Neural progenitor cell (in vitro differentiated cells): ENCODE results near the gene SEMA4A. TPM values are rescaled to one million over a fixed set of nuclear protein-coding genes. Genes with fewer than 3 reads are reported as not detected.
"Not testable (repeated sequence)": the region's sequence is repeated elsewhere in the genome, so short reads cannot be mapped to it uniquely, and the experiment has no call there.

ENCODE experiments used
- DNase-seq: peaks from one replicate; pipeline ENCODE4 v3.0.0-alpha.2; 2016; ENCODE audit warnings: low spot score
- H2AFZ ChIP-seq: fragments of 200-600 bp; sonication (generic); replicated peaks from 2 replicates; pipeline ENCODE4 v1.6.1; 2016; ENCODE audit warnings: antibody characterized with exemption
- H3F3A ChIP-seq: fragments of 200-600 bp; sonication (generic); 2 replicates; pipeline ENCODE4 v1.6.1; 2016; ENCODE audit warnings: antibody characterized with exemption, low read depth
- H3K27ac ChIP-seq: fragments of 200-600 bp; sonication (generic); 2 replicates; pipeline ENCODE4 v1.5.1; 2016; ENCODE audit warnings: mild to moderate bottlenecking
- H3K27me3 ChIP-seq: fragments of 200-600 bp; sonication (generic); 2 replicates; pipeline ENCODE4 v1.6.1; 2016; ENCODE audit warnings: mild to moderate bottlenecking, moderate library complexity
- H3K36me3 ChIP-seq: fragments of 200-600 bp; sonication (generic); 2 replicates; pipeline ENCODE4 v1.5.1; 2016
- H3K4me1 ChIP-seq: fragments of 200-600 bp; sonication (generic); 2 replicates; pipeline ENCODE4 v1.6.1; 2016; ENCODE audit warnings: mixed run types
- H3K4me2 ChIP-seq: fragments of 200-600 bp; sonication (generic); 2 replicates; pipeline ENCODE4 v1.6.1; 2016
- H3K4me3 ChIP-seq: fragments of 200-600 bp; sonication (generic); 2 replicates; pipeline ENCODE4 v1.5.1; 2016
- H3K79me2 ChIP-seq: fragments of 200-600 bp; sonication (generic); 2 replicates; pipeline ENCODE4 v1.6.1; 2016; ENCODE audit warnings: low read depth
- H3K9ac ChIP-seq: fragments of 200-600 bp; sonication (generic); 2 replicates; pipeline ENCODE4 v1.6.1; 2016
- H3K9me3 ChIP-seq: fragments of 200-600 bp; sonication (generic); 2 replicates; pipeline ENCODE4 v1.5.1; 2016; ENCODE audit warnings: low read depth
- H4K20me1 ChIP-seq: fragments of 200-600 bp; sonication (generic); 2 replicates; pipeline ENCODE4 v1.6.1; 2016; ENCODE audit warnings: low read depth
- H3K27ac Mint-ChIP-seq: 3 replicates; pipeline ENCODE4 v1.8.0; 2021; ENCODE audit warnings: mixed read lengths
- H3K27me3 Mint-ChIP-seq: 2 replicates; pipeline ENCODE4 v1.8.0; 2022; ENCODE audit warnings: low read depth, mild to moderate bottlenecking, inconsistent platforms, moderate library complexity, mixed read lengths; ENCODE audit not compliant: insufficient read depth
- H3K36me3 Mint-ChIP-seq: 3 replicates; pipeline ENCODE4 v1.8.0; 2021; ENCODE audit warnings: mixed read lengths
- H3K4me1 Mint-ChIP-seq: 3 replicates; pipeline ENCODE4 v1.8.0; 2021; ENCODE audit warnings: mixed read lengths
- H3K4me3 Mint-ChIP-seq: 3 replicates; pipeline ENCODE4 v1.8.0; 2021; ENCODE audit warnings: mild to moderate bottlenecking, moderate library complexity, mixed read lengths
- H3K9me3 Mint-ChIP-seq: 3 replicates; pipeline ENCODE4 v1.8.0; 2020; ENCODE audit warnings: mixed read lengths
- EZH2 ChIP-seq: fragments of 200-600 bp; sonication (generic); IDR thresholded peaks from 2 replicates; pipeline ENCODE4 v1.6.1; 2017; ENCODE audit warnings: antibody characterized with exemption, mild to moderate bottlenecking, moderate library complexity
- EZH2phosphoT487 ChIP-seq: fragments of 200-600 bp; sonication (generic); IDR thresholded peaks from 2 replicates; pipeline ENCODE4 v1.6.1; 2017; ENCODE audit warnings: antibody characterized with exemption
- total RNA-seq: library from RNA; depleted of rRNA; stranded (reverse); fragments of >200 nt; gene quantifications from 2 replicates; pipeline ENCODE4 v1.2.3, GENCODE V29; 2015; ENCODE audit warnings: low replicate concordance
- TF ChIP-seq, protein P1 (sequence below): fragments of 200-600 bp; sonication (generic); IDR thresholded peaks from 2 replicates; pipeline ENCODE4 v1.5.1; 2017; ENCODE audit warnings: antibody characterized with exemption, mild to moderate bottlenecking

The SEMA4A gene
- total RNA-seq, 1 donor from 2014 or later: 0.69 TPM

DNA sequence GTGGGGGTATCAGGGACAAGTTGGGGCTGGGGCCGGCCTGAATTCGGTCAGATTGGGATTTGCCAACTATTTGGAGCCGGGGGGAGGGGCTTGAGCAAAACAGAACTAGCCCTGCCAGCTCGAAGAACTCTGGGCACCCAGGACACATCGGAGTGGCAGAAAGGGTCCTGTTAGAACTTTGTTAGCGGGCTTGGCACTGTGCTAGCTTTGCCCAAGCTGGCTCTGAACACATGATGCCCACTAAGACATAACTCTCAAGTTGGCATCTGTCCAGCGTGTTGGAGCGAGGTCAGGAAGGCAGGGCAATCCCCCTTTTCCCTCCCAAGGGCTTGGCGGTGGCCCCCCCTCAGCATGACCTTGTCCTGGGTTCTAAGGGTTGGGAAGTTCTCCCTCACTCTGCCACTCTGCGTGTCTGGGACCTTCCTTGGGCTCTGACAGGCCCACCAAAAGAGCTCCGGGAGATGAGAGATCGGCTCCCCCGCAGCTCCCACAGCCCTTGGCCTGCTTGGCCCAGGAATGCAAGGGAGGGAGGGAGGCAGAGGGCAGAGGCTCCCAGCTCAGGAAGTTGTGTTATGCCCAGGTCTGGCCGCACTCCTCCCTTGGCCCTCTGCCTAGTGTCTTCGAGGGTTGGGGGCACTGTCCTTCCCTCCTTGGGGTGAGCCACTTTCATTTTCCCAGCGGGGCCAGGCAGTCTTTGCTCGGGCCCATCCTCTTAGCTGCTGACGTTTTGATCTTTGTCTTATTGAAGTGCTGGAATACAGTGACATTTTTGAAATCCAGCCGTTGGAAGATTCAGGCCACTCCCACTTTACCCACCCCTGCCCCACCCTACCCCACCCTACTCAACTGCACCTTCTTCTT is 37.6 kb upstream of the SEMA4A start:
- H3K4me1 ChIP-seq: peaks cover 14% of the 10 kb centered on the region
- no peaks in the 10 kb centered on the region for H3K9me3 ChIP-seq
- Mint-ChIP-seq H3K27ac (no peak overlapping the region), H3K4me1 (peaks cover 47% of the 10 kb centered on the region), H3K36me3 (peaks cover 16% of the 10 kb centered on the region), H3K4me3 (peak overlapping the region; percentile 87), H3K9me3 (no peaks in the 10 kb centered on the region), H3K27me3 (peaks cover 12% of the 10 kb centered on the region)
- peaks cover 21% of the 10 kb centered on the region for H3K79me2 ChIP-seq
- TF ChIP-seq, protein P1, sequence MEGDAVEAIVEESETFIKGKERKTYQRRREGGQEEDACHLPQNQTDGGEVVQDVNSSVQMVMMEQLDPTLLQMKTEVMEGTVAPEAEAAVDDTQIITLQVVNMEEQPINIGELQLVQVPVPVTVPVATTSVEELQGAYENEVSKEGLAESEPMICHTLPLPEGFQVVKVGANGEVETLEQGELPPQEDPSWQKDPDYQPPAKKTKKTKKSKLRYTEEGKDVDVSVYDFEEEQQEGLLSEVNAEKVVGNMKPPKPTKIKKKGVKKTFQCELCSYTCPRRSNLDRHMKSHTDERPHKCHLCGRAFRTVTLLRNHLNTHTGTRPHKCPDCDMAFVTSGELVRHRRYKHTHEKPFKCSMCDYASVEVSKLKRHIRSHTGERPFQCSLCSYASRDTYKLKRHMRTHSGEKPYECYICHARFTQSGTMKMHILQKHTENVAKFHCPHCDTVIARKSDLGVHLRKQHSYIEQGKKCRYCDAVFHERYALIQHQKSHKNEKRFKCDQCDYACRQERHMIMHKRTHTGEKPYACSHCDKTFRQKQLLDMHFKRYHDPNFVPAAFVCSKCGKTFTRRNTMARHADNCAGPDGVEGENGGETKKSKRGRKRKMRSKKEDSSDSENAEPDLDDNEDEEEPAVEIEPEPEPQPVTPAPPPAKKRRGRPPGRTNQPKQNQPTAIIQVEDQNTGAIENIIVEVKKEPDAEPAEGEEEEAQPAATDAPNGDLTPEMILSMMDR: no peak
- TF ChIP-seq EZH2phosphoT487 (no peak), EZH2 (no peak)
- peaks cover 17% of the 10 kb centered on the region for H3F3A ChIP-seq
- peak overlapping the region; percentile 92 for H3K4me2 ChIP-seq
- peak overlapping the region; percentile 59 for H3K4me3 ChIP-seq
- H3K36me3 ChIP-seq: no peaks in the 10 kb centered on the region
- peaks cover 19% of the 10 kb centered on the region for H3K27me3 ChIP-seq
- H3K27ac ChIP-seq: no peak overlapping the region
- no peak overlapping the region for H3K9ac ChIP-seq
- no peak overlapping the region for H2AFZ ChIP-seq
- DNase-seq: peak; percentile 55
- peaks cover 100% of the 10 kb centered on the region for H4K20me1 ChIP-seq

DNA sequence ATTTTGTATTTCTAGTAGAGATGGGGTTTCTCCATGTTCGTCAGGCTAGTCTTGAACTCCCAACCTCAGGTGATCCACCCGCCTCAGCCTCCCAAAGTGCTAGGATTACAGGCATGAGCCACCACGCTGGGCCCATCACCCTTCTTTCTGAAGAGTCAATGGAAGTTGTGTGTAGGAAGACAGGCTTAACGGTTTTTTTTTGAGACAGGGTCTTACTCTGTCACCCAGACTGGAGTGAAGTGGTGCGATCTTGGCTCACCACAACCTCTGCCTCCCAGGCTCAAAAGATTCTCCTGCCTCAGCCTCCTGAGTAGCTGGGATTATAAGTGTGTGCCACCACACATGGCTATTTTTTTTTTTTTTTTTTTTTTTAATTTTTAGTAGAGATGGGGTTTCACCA is 36.7 kb upstream of the SEMA4A start:
- Histone ChIP-seq H4K20me1 (peaks cover 100% of the 10 kb centered on the region), H3K4me1 (peaks cover 18% of the 10 kb centered on the region), H3K79me2 (peaks cover 31% of the 10 kb centered on the region), H3F3A (peaks cover 20% of the 10 kb centered on the region), H3K27me3 (peaks cover 19% of the 10 kb centered on the region)
- H3K9me3 ChIP-seq, H3K9me3 Mint-ChIP-seq, H3K36me3 ChIP-seq, H3K4me3 Mint-ChIP-seq, H3K4me3 ChIP-seq, H3K27ac ChIP-seq, H3K9ac ChIP-seq, H3K4me2 ChIP-seq, H3K27ac Mint-ChIP-seq, DNase-seq, H2AFZ ChIP-seq: not testable (repeated sequence)
- peaks cover 55% of the 10 kb centered on the region for H3K4me1 Mint-ChIP-seq
- H3K27me3 Mint-ChIP-seq: peaks cover 10% of the 10 kb centered on the region
- peaks cover 12% of the 10 kb centered on the region for H3K36me3 Mint-ChIP-seq

DNA sequence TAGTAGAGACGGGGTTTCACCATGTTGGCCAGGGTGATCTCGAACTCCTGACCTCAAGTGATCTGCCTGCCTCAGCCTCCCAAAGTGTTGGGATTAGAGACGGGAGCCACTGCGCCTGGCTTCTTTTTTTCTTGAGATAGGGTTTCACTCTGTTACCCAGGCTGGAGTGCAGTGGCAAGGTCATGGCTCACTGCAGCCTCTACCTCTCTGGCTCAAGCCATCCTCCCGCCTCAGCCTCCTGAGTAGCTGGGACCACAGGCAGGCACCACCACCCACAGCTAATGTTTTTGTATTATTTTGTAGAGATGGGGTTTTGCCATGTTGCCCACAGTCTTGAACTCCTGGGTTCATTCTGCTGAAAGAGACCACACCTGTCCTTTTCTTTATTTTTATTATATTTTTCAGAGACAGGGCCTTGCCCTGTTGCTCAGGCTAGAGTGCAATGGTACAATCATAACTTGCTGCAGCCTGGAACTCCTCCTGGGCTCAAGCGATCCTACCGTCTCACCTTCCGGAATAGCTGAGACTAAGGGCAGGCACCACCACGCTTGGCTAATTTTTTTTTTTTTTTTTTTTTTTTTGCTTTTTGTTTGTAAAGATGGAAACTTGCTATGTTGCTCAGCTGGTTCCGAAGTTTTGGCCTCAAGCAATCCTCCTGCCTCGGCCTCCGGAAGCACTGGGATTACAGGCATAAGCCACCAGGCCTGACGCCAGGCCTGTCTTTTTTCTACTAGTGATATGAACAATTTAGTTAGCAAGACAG is 35.8 kb upstream of the SEMA4A start:
- TF ChIP-seq EZH2 (no peak), EZH2phosphoT487 (no peak)
- TF ChIP-seq, protein P1: no peak
- Histone ChIP-seq H3K4me2 (no peak overlapping the region), H4K20me1 (peaks cover 100% of the 10 kb centered on the region), H3K27ac (no peak overlapping the region), H3K36me3 (no peaks in the 10 kb centered on the region), H3F3A (peaks cover 24% of the 10 kb centered on the region), H3K27me3 (peaks cover 19% of the 10 kb centered on the region), H3K9ac (no peak overlapping the region), H2AFZ (no peak overlapping the region), H3K79me2 (peaks cover 32% of the 10 kb centered on the region), H3K4me3 (no peak overlapping the region), H3K9me3 (no peaks in the 10 kb centered on the region), H3K4me1 (peaks cover 26% of the 10 kb centered on the region)
- Mint-ChIP-seq H3K27ac (no peak overlapping the region), H3K36me3 (peaks cover 12% of the 10 kb centered on the region), H3K4me1 (peaks cover 54% of the 10 kb centered on the region), H3K27me3 (peaks cover 12% of the 10 kb centered on the region), H3K4me3 (no peak overlapping the region), H3K9me3 (no peaks in the 10 kb centered on the region)
- no peak for DNase-seq
